HCT116 (cell line): ENCODE measurements around the gene SLC35A4. TPM values are rescaled to one million over a fixed set of nuclear protein-coding genes. Genes with fewer than 3 reads are reported as not detected.

ENCODE experiments used
- ATAC-seq: fragments of 200-7000 bp; cut with Tn5 transposase; 2 replicates; pipeline ENCODE4 v1.9.1; 2020; ENCODE audit warnings: mild to moderate bottlenecking, moderate library complexity
- BruUV-seq: library from RNA; stranded (reverse); fragments of 400-500 nt; replicated peaks from 2 replicates; lab custom pipeline; 2021; lab: Mats Ljungman, UMichigan
- CTCF ChIA-PET: fragments of 300-600 bp; sonication (Branson Sonifier 250); formaldehyde crosslinking; loops from one replicate; lab custom pipeline; 2021; ENCODE audit warnings: antibody characterized with exemption; lab: Charles Lee
- POLR2A ChIA-PET: fragments of 300-600, 350-600 bp; sonication (Branson Sonifier 250); formaldehyde crosslinking; loops from one replicate; lab custom pipeline; 2021; ENCODE audit warnings: antibody characterized with exemption; lab: Charles Lee
- RAD21 ChIA-PET, 2 experiments: fragments of 300-600 bp; sonication (Branson Sonifier 250); formaldehyde crosslinking; loops; one replicate each; lab custom pipeline; 2023; ENCODE audit warnings: low total read pairs in 2 of 2; ENCODE audit not compliant: uncharacterized antibody in 2 of 2, unreplicated experiment in 2 of 2, low non-redundant PET in 1 of 2; lab: Charles Lee
- DNase-seq: peaks from one replicate; pipeline ENCODE4 v3.0.0-alpha.2; 2010; ENCODE audit warnings: low read depth, low spot score
- H2AFZ ChIP-seq: fragments of 200-600 bp; shearing (Covaris generic), sonication (generic); 2 replicates; pipeline ENCODE4 v1.6.1; 2017; ENCODE audit warnings: low read depth, mixed run types, mixed read lengths, antibody characterized with exemption, low read length; ENCODE audit not compliant: poor library complexity, severe bottlenecking
- H3K27ac ChIP-seq: 2 replicates; pipeline ENCODE4 v1.5.1; 2012; ENCODE audit warnings: low read depth, low read length
- H3K27me3 ChIP-seq: fragments of 200-600 bp; sonication (generic); 2 replicates; pipeline ENCODE4 v1.6.1; 2016; ENCODE audit warnings: mixed run types, low read length, mixed read lengths; ENCODE audit not compliant: insufficient read depth
- H3K36me3 ChIP-seq, 2 experiments: fragments of 200-500 bp in 1 of 2; fragments of 200-600 bp in 1 of 2; sonication (Bioruptor generic) in 1 of 2; sonication (generic) in 1 of 2; 2 replicates each; pipeline versions ENCODE4 v1.5.1 to v1.6.1; 2014 to 2016; ENCODE audit warnings: low read length in 2 of 2, inconsistent platforms in 1 of 2, mixed read lengths in 1 of 2, mixed run types in 1 of 2; ENCODE audit not compliant: insufficient read depth in 2 of 2, control insufficient read depth in 1 of 2
- H3K4me1 ChIP-seq, 2 experiments: fragments of 200-600 bp in 1 of 2; sonication (generic) in 1 of 2; 2 replicates each; pipeline versions ENCODE4 v1.5.1 to v1.6.1; 2012 to 2017; ENCODE audit warnings: low read length in 2 of 2, inconsistent platforms in 1 of 2, mild to moderate bottlenecking in 1 of 2, mixed read lengths in 1 of 2, mixed run types in 1 of 2, moderate library complexity in 1 of 2; ENCODE audit not compliant: insufficient read depth in 2 of 2, control insufficient read depth in 1 of 2
- H3K4me2 ChIP-seq: fragments of 200-600 bp; sonication (generic); 2 replicates; pipeline ENCODE4 v1.6.1; 2017; ENCODE audit warnings: mixed run types, low read length, mixed read lengths
- H3K4me3 ChIP-seq, 2 experiments: fragments of 200-600 bp in 1 of 2; sonication (generic) in 1 of 2; replicated peaks in 1 of 2; 2 replicates each; pipeline ENCODE4 v1.5.1; 2011 to 2016; ENCODE audit warnings: low read length in 2 of 2, control low read depth in 1 of 2, low read depth in 1 of 2, mild to moderate bottlenecking in 1 of 2, mixed read lengths in 1 of 2, mixed run types in 1 of 2
- H3K79me2 ChIP-seq: fragments of 200-600 bp; sonication (generic); 2 replicates; pipeline ENCODE4 v1.6.1; 2017; ENCODE audit warnings: mild to moderate bottlenecking, mixed run types, low read length, moderate library complexity, mixed read lengths; ENCODE audit not compliant: insufficient read depth
- H3K9ac ChIP-seq: fragments of 200-600 bp; sonication (generic); 2 replicates; pipeline ENCODE4 v1.6.1; 2016; ENCODE audit warnings: low read length, mixed read lengths
- H3K9me2 ChIP-seq: fragments of 200-600 bp; sonication (generic), shearing (Covaris generic); 2 replicates; pipeline ENCODE4 v1.6.1; 2017; ENCODE audit warnings: mixed run types, mild to moderate bottlenecking, moderate library complexity; ENCODE audit not compliant: insufficient read depth
- H3K9me3 ChIP-seq, 2 experiments: fragments of 200-500 bp in 1 of 2; fragments of 200-600 bp in 1 of 2; sonication (Bioruptor generic) in 1 of 2; sonication (generic) in 1 of 2; 2 replicates each; pipeline ENCODE4 v1.6.1; 2014 to 2017; ENCODE audit warnings: low read length in 2 of 2, mixed read lengths in 2 of 2, inconsistent platforms in 1 of 2, low read depth in 1 of 2, mild to moderate bottlenecking in 1 of 2, mixed run types in 1 of 2, moderate library complexity in 1 of 2; ENCODE audit not compliant: control insufficient read depth in 1 of 2, insufficient read depth in 1 of 2
- H4K20me1 ChIP-seq: fragments of 200-600 bp; sonication (generic), shearing (Covaris generic); 2 replicates; pipeline ENCODE4 v1.6.1; 2017; ENCODE audit warnings: mixed run types, mild to moderate bottlenecking, moderate library complexity; ENCODE audit not compliant: insufficient read depth
- CBX3 ChIP-seq: IDR thresholded peaks from 2 replicates; pipeline ENCODE4 v1.6.1; 2012; ENCODE audit warnings: low read depth
- CEBPB ChIP-seq: IDR thresholded peaks from 2 replicates; pipeline ENCODE4 v1.6.1; 2012; ENCODE audit warnings: low read depth
- CTCF ChIP-seq, 3 experiments: fragments of 200-600 bp in 1 of 3; sonication (generic) in 1 of 3; IDR thresholded peaks in 2 of 3; conservative IDR thresholded peaks in 1 of 3; 2 replicates each; pipeline ENCODE4 v1.5.1; 2012 to 2017; ENCODE audit warnings: low read depth in 2 of 3, low read length in 2 of 3, antibody characterized with exemption in 1 of 3, borderline replicate concordance in 1 of 3, control low read depth in 1 of 3, mild to moderate bottlenecking in 1 of 3, mixed read lengths in 1 of 3, mixed run types in 1 of 3, moderate library complexity in 1 of 3; ENCODE audit not compliant: insufficient read depth in 1 of 3
- EGR1 ChIP-seq: IDR thresholded peaks from 2 replicates; pipeline ENCODE4 v1.6.1; 2012; ENCODE audit warnings: low read depth
- ELF1 ChIP-seq: IDR thresholded peaks from 2 replicates; pipeline ENCODE4 v1.6.1; 2012; ENCODE audit warnings: low read depth, borderline replicate concordance
- EZH2 ChIP-seq: fragments of 200-600 bp; sonication (generic); IDR thresholded peaks from 2 replicates; pipeline ENCODE4 v1.6.1; 2017; ENCODE audit warnings: antibody characterized with exemption, mixed run types
- FOSL1 ChIP-seq: IDR thresholded peaks from 2 replicates; pipeline ENCODE4 v1.6.1; 2012; ENCODE audit warnings: low read depth
- JUND ChIP-seq: IDR thresholded peaks from 2 replicates; pipeline ENCODE4 v1.6.1; 2012
- MAX ChIP-seq: IDR thresholded peaks from 2 replicates; pipeline ENCODE4 v1.6.1; 2012
- POLR2A ChIP-seq: IDR thresholded peaks from 2 replicates; pipeline ENCODE4 v1.7.0; 2011; ENCODE audit warnings: borderline replicate concordance; ENCODE audit not compliant: insufficient read depth, insufficient read length; ENCODE audit errors: extremely low read depth
- POLR2AphosphoS5 ChIP-seq: IDR thresholded peaks from 2 replicates; pipeline ENCODE4 v1.6.1; 2011; ENCODE audit warnings: mild to moderate bottlenecking, low read depth, low read length, moderate library complexity
- RAD21 ChIP-seq: IDR thresholded peaks from 2 replicates; pipeline ENCODE4 v1.6.1; 2012; ENCODE audit warnings: low read depth, mild to moderate bottlenecking
- REST ChIP-seq: IDR thresholded peaks from 2 replicates; pipeline ENCODE4 v1.6.1; 2012; ENCODE audit warnings: low read depth
- SIN3A ChIP-seq: IDR thresholded peaks from 2 replicates; pipeline ENCODE4 v1.6.1; 2012; ENCODE audit warnings: low read depth
- SP1 ChIP-seq: IDR thresholded peaks from 2 replicates; pipeline ENCODE4 v1.6.1; 2012; ENCODE audit warnings: low read depth
- SRF ChIP-seq: IDR thresholded peaks from 2 replicates; pipeline ENCODE4 v1.6.1; 2012; ENCODE audit warnings: low read depth
- TCF7L2 ChIP-seq: IDR thresholded peaks from 2 replicates; pipeline ENCODE4 v1.7.0; 2011; ENCODE audit warnings: borderline replicate concordance, inconsistent platforms; ENCODE audit not compliant: insufficient read depth, insufficient read length; ENCODE audit errors: extremely low read depth
- ZBTB33 ChIP-seq: IDR thresholded peaks from 2 replicates; pipeline ENCODE4 v1.6.1; 2011; ENCODE audit warnings: mild to moderate bottlenecking, low read length, moderate library complexity; ENCODE audit not compliant: insufficient replicate concordance; ENCODE audit errors: extremely low read depth
- ZFX ChIP-seq: fragments of 450-650 bp; IDR thresholded peaks from 2 replicates; pipeline ENCODE4 v1.6.1; 2017
- ZNF274 ChIP-seq: fragments of 200-500 bp; sonication (Bioruptor generic); IDR thresholded peaks from 2 replicates; pipeline ENCODE4 v1.6.1; 2014; ENCODE audit warnings: mild to moderate bottlenecking, low read depth, low read length, inconsistent platforms
- intact Hi-C: fragments of 100-400 bp; cut with micrococcal nuclease; formaldehyde crosslinking; loops from 2 replicates; pipeline ENCODE4 v1.10.0; 2022
- total RNA-seq: library from RNA; stranded (reverse); gene quantifications from one replicate; pipeline ENCODE4 v1.2.1, GENCODE V29; 2021; ENCODE audit not compliant: unreplicated experiment

SLC35A4 gene
- total RNA-seq, 1 experiment from 2014 or later, result 37.5 TPM

GRCh38 chr5:140544986-140545385, 19.6 kb upstream of the SLC35A4 start:
- H3K27ac ChIP-seq, result no peak overlapping the region
- POLR2A ChIA-PET, result no interaction called here
- H4K20me1 ChIP-seq, result no peaks in the 10 kb centered on the region
- no peak overlapping the region for H2AFZ ChIP-seq
- H3K4me1 ChIP-seq, result peaks cover 2 to 25% of the 10 kb centered on the region in 2 experiments; a peak in 3 of 4 replicates
- no TSS peak for BruUV-seq
- no peak overlapping the region for H3K9ac ChIP-seq
- no peaks in the 10 kb centered on the region for H3K9me3 ChIP-seq
- RAD21 ChIA-PET, result no interaction called here
- intact Hi-C loops, result no loop called here
- H3K36me3 ChIP-seq, result peaks cover 13 to 28% of the 10 kb centered on the region in 2 experiments; a peak in 3 of 4 replicates
- no peak overlapping the region for H3K4me3 ChIP-seq
- TF ChIP-seq CEBPB (no peak), CTCF (IDR thresholded peaks at IDR 0.05 in 2 of 3, conservative IDR thresholded peaks at IDR 0.05 in 1 of 3; ENCODE audit: borderline replicate concordance in 1 of 3, insufficient read depth in 1 of 3, low read depth in 2 of 3, low read length in 2 of 3) (no peak), JUND (no peak), EGR1 (no peak), MAX (no peak), SRF (no peak), ZBTB33 (no peak), CBX3 (no peak), REST (no peak), TCF7L2 (no peak), ZNF274 (no peak), RAD21 (no peak), SIN3A (no peak), EZH2 (no peak), POLR2AphosphoS5 (no peak), FOSL1 (no peak), SP1 (no peak), POLR2A (no peak), ZFX (no peak), ELF1 (no peak)
- no peak overlapping the region for H3K4me2 ChIP-seq
- CTCF ChIA-PET, result no interaction called here
- H3K9me2 ChIP-seq, result no peaks in the 10 kb centered on the region
- DNase-seq (no peak), ATAC-seq (no peak)
- no peaks in the 10 kb centered on the region for H3K27me3 ChIP-seq
- peaks cover 12% of the 10 kb centered on the region; the same call in 1 of the 2 replicates for H3K79me2 ChIP-seq
